HEK293T (cell line): Measurements from ENCODE around the gene ARID1B.

Experiments used
- CTCF ChIA-PET: fragments of 350-600 bp; formaldehyde crosslinking; extraction: SDS; loops from one replicate; lab custom pipeline; 2021; ENCODE audit warnings: antibody characterized with exemption, inconsistent platforms; lab: Yijun Ruan, JAX
- POLR2A ChIA-PET: fragments of 350-600 bp; formaldehyde crosslinking; extraction: SDS; loops from one replicate; lab custom pipeline; 2020; ENCODE audit warnings: antibody characterized with exemption, inconsistent platforms; lab: Yijun Ruan, JAX
- DNase-seq: peaks from one replicate; pipeline ENCODE4 v3.0.0; 2012; ENCODE audit warnings: mixed read lengths; ENCODE audit errors: extremely low spot score
- ARNT ChIP-seq: fragments of 450-650 bp; IDR thresholded peaks from 2 replicates; pipeline ENCODE4 v1.6.1; 2017; ENCODE audit warnings: mild to moderate bottlenecking
- BHLHE40 ChIP-seq: fragments of 450-650 bp; IDR thresholded peaks from 2 replicates; pipeline ENCODE4 v1.6.1; 2016; ENCODE audit warnings: mild to moderate bottlenecking, moderate library complexity, borderline replicate concordance
- CTBP1 ChIP-seq: fragments of 450-650 bp; IDR thresholded peaks from 2 replicates; pipeline ENCODE4 v1.6.1; 2016; ENCODE audit warnings: borderline replicate concordance
- ELF4 ChIP-seq: fragments of 450-650 bp; IDR thresholded peaks from 2 replicates; pipeline ENCODE4 v1.6.1; 2017; ENCODE audit warnings: antibody characterized with exemption
- FOXA1 ChIP-seq: fragments of 450-650 bp; IDR thresholded peaks from 2 replicates; pipeline ENCODE4 v1.6.1; 2016; ENCODE audit warnings: mild to moderate bottlenecking
- FOXK2 ChIP-seq: fragments of 450-650 bp; IDR thresholded peaks from 2 replicates; pipeline ENCODE4 v1.6.1; 2016; ENCODE audit warnings: mild to moderate bottlenecking
- FOXM1 ChIP-seq: fragments of 450-650 bp; IDR thresholded peaks from 2 replicates; pipeline ENCODE4 v1.6.1; 2017; ENCODE audit warnings: mild to moderate bottlenecking, borderline replicate concordance
- HDGF ChIP-seq: fragments of 450-650 bp; IDR thresholded peaks from 2 replicates; pipeline ENCODE4 v1.6.1; 2017; ENCODE audit warnings: antibody characterized with exemption, borderline replicate concordance
- L3MBTL2 ChIP-seq: fragments of 450-650 bp; conservative IDR thresholded peaks from 2 replicates; pipeline ENCODE4 v1.6.1; 2016; ENCODE audit warnings: mild to moderate bottlenecking
- LEF1 ChIP-seq: fragments of 450-650 bp; IDR thresholded peaks from 2 replicates; pipeline ENCODE4 v1.6.1; 2017; ENCODE audit warnings: mild to moderate bottlenecking, borderline replicate concordance
- NFRKB ChIP-seq: fragments of 450-650 bp; IDR thresholded peaks from 2 replicates; pipeline ENCODE4 v1.6.1; 2016; ENCODE audit warnings: mild to moderate bottlenecking, moderate library complexity
- SP1 ChIP-seq: fragments of 450-650 bp; IDR thresholded peaks from 2 replicates; pipeline ENCODE4 v1.6.1; 2017
- SUZ12 ChIP-seq: fragments of 450-650 bp; IDR thresholded peaks from 2 replicates; pipeline ENCODE4 v1.6.1; 2016; ENCODE audit warnings: mild to moderate bottlenecking
- TARDBP ChIP-seq: fragments of 450-650 bp; IDR thresholded peaks from 2 replicates; pipeline ENCODE4 v1.6.1; 2016
- ZNF384 ChIP-seq: fragments of 450-650 bp; IDR thresholded peaks from 2 replicates; pipeline ENCODE4 v1.6.1; 2016
- TF ChIP-seq, protein P1 (sequence below): fragments of 450-650 bp; IDR thresholded peaks from 2 replicates; pipeline ENCODE4 v1.6.1; 2016

ARID1B gene

DNA sequence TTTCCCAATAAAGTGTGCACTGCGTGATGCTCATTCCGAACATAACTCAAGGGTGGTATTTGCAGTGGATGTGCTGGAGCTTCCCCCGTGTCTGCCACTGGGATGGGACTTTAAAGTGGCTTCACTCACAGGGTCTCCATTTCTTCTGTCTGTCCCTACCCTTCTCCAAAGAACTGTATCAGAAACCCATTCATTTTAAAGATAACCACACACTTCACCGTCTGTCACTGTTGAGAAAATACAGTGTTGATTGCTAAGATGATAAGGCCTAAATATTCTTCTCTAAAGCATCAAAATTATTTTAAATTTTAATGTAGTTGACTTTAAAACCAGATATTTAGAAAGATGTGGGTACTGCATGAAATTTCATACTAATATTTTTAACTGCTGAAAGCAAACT is 384.7 kb downstream of the ARID1B start:
- DNase-seq: no peak
- TF ChIP-seq ELF4 (no peak), SUZ12 (no peak)
- TF ChIP-seq, protein P1, sequence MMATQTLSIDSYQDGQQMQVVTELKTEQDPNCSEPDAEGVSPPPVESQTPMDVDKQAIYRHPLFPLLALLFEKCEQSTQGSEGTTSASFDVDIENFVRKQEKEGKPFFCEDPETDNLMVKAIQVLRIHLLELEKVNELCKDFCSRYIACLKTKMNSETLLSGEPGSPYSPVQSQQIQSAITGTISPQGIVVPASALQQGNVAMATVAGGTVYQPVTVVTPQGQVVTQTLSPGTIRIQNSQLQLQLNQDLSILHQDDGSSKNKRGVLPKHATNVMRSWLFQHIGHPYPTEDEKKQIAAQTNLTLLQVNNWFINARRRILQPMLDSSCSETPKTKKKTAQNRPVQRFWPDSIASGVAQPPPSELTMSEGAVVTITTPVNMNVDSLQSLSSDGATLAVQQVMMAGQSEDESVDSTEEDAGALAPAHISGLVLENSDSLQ: no peak
- POLR2A ChIA-PET: no interaction called here
- CTCF ChIA-PET: no interaction called here

DNA sequence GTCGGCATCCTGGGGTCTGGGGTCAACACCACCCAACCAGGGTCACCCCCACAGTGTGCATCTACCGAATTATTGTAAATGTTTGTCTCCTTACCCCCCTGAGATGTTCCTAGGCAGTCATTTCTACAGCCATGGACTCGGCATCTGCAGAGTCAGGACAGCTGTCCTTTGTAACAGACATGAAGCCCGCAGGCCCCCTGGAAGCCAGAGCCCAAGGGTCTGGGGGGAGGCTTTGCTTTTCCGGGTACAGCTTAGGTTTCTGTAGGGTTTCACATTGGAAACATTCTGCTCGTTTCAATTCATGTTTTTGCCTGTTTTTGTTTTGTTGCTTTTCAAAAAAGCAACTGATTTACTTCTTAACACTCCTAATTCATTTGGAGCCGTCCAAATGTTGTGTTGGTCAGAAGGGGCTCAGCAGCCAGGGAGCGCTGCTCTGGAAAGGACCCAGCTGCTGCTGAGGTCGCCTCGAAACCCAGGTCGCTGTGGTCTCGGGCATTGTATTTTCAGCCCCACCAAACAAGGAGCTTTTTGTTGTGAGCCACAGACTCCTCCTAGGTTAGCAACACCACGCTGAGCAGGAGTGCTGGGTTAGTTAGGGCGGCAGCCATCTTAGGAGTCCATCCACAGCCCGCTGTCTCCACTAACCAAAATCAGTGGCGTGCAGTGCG is 385.7 kb downstream of the ARID1B start:
- DNase-seq: no peak
- TF ChIP-seq ZNF384 (no peak), NFRKB (no peak), FOXM1 (no peak), FOXK2 (no peak), CTBP1 (no peak), ELF4 (no peak), BHLHE40 (no peak), LEF1 (no peak), FOXA1 (no peak), TARDBP (no peak), SUZ12 (no peak), ARNT (no peak), L3MBTL2 (no peak), HDGF (no peak)
- TF ChIP-seq, protein P1: no peak
- POLR2A ChIA-PET: no interaction called here
- CTCF ChIA-PET: no interaction called here

DNA sequence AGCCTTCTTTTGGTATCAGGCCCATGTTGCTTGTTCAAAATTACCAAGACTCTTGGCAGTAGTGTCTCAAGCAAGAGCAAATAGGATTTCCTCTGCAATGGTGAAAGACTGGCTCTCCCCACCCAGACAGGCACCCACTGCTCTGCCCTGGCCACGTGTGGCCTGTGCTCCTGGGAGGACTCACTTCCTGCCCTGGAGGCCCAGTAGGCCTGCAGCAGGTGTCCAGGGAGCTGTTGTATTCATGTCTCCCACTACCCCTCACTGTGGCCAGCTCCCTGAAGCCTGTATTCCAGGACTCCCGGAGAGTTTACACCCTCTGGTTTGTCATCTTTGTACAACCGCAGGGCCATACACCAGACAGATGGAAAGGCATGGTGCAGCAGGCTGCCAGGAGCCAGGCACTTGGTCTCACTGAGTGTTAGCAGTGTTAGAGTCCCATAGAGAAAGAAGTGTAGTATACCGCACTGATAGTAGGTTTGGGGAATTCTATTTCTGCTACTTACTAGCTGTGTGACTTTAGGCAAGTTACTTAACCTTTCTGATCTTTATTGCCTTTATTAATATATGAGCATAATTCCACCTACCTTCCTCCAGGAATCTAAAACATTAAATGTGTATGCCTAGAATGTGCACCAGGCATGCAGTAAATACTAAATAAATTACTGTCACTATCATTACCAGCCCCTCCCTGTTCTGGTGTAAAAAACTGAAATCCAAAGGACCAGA is 386.4 kb downstream of the ARID1B start:
- ChIA-PET POLR2A (no interaction called here), CTCF (interaction anchor here (0.6 kb wide), 1 partner anchor 47 kb away, joined by 8 read pairs; no protein-coding TSS in a partner anchor)
- DNase-seq: no peak
- TF ChIP-seq NFRKB (no peak), ARNT (no peak), ELF4 (no peak), HDGF (no peak), BHLHE40 (no peak), ZNF384 (no peak), SUZ12 (no peak), SP1 (no peak), FOXK2 (no peak)

DNA sequence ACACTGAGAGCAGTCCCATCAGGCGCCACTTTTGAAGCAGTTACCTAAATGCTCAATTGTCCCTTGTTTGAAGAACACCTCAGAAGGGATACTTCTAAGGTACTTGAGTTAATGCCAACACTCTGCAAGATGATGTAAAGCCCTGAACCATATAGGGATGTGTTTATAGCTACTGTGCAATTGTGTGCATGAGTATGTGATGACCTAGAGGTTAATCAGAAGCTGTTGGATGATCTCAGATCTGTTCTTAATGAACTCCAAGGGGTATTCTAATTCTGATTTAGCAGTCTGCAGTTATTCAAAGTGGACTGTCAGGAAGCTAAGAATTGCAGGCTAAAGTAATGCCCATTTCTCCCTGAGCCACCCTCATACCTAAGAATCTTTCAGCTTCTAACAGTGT is 387.8 kb downstream of the ARID1B start:
- POLR2A ChIA-PET: no interaction called here
- CTCF ChIA-PET: no interaction called here
- TF ChIP-seq SP1 (no peak), FOXA1 (no peak), L3MBTL2 (no peak), ELF4 (no peak), SUZ12 (no peak), BHLHE40 (no peak), ARNT (no peak), TARDBP (no peak), FOXM1 (no peak), ZNF384 (no peak), CTBP1 (no peak), HDGF (no peak), FOXK2 (no peak), NFRKB (no peak), LEF1 (no peak)
- TF ChIP-seq, protein P1: no peak
- no peak for DNase-seq

DNA sequence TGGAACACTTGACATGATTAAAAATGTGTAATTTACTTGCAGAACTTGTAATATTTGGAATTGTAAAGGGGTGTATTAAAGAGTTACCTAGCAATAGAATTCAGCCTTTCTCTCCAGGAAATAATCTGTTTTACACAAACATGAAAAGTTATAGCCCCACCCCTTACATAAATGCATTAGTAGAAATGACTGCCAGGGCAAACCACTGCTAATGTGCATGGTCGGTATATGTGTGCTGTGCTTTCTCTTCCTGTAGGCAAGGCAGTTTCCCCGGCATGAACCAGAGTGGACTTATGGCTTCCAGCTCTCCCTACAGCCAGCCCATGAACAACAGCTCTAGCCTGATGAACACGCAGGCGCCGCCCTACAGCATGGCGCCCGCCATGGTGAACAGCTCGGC is 389.6 kb downstream of the ARID1B start:
- no peak for DNase-seq
- POLR2A ChIA-PET: no interaction called here
- CTCF ChIA-PET: no interaction called here
- no peak for TF ChIP-seq NFRKB
- TF ChIP-seq FOXM1: no peak
- no peak for TF ChIP-seq FOXA1
- TF ChIP-seq HDGF: no peak
- TF ChIP-seq BHLHE40: no peak
- TF ChIP-seq ZNF384: no peak
- TF ChIP-seq SP1: no peak
- TF ChIP-seq TARDBP: no peak
- TF ChIP-seq, protein P1: no peak
- TF ChIP-seq L3MBTL2: no peak
- TF ChIP-seq ARNT: no peak
